Measurements from ENCODE around the gene PAN3. TPM values are rescaled to one million over a fixed set of nuclear protein-coding genes. Genes with fewer than 3 reads are reported as not detected.

The PAN3 gene
- total RNA-seq, 1 experiment from 2014 or later: 32.9 TPM

DNA sequence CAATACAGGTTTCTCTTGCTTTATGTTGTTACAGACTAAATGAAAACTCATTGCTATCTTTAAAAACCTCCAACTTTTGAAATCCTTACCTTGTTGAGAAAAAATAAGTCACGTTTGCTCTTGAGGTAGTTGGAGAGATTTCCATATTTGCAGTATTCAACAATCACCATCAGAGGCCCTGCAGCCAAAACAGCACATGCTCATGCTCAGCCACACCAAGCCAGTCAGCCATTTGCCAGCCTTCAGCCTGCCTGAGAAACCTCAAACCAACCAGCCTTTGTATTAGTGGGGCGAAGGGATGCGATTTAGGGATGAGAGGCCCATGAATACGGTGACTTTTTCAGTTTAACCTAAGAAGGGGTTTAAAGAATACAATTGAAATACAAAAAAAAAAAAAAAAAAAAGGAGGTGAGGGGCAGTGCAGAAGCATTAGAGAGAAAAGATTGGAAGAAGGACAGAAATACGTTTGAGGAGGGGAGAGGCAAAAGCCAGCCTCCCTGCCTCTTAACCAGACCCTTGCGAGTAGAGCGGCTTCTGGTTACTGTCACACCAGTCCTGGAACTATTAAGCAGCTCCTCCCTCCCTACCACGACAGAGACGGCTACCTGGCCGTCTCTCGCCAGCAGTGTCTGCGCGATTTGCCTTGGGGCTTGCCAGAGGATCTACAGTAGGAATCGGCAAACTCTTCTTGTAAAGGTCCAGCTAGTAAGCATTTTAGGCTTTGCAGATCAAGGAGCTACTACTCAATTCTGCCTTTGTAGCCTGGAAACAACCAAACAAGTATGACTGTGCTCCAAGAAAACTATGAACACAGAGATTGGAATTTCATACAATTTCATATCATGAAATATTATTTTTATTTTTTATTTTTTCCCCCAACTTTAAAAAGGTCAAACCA is 189.3 kb downstream of the PAN3 start:
- Mint-ChIP-seq H3K27ac (ENCODE audit: low read depth, unreplicated experiment) (no peak overlapping the region), H3K4me1 (ENCODE audit: insufficient read depth, unreplicated experiment) (no peaks in the 10 kb centered on the region), H3K4me3 (ENCODE audit: unreplicated experiment) (no peak overlapping the region), H3K36me3 (ENCODE audit: insufficient read depth, unreplicated experiment) (no peaks in the 10 kb centered on the region), H3K27me3 (ENCODE audit: insufficient read depth, unreplicated experiment) (no peaks in the 10 kb centered on the region), H3K9me3 (ENCODE audit: unreplicated experiment) (no peaks in the 10 kb centered on the region)
- DNase-seq (ENCODE audit: unreplicated experiment): no peak
- TF ChIP-seq, protein P1, sequence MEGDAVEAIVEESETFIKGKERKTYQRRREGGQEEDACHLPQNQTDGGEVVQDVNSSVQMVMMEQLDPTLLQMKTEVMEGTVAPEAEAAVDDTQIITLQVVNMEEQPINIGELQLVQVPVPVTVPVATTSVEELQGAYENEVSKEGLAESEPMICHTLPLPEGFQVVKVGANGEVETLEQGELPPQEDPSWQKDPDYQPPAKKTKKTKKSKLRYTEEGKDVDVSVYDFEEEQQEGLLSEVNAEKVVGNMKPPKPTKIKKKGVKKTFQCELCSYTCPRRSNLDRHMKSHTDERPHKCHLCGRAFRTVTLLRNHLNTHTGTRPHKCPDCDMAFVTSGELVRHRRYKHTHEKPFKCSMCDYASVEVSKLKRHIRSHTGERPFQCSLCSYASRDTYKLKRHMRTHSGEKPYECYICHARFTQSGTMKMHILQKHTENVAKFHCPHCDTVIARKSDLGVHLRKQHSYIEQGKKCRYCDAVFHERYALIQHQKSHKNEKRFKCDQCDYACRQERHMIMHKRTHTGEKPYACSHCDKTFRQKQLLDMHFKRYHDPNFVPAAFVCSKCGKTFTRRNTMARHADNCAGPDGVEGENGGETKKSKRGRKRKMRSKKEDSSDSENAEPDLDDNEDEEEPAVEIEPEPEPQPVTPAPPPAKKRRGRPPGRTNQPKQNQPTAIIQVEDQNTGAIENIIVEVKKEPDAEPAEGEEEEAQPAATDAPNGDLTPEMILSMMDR (IDR thresholded peaks at IDR 0.05; ENCODE audit: unreplicated experiment): no peak
- POLR2A ChIA-PET: no interaction called here
- intact Hi-C loops (cut with micrococcal nuclease): no loop called here
- CTCF ChIA-PET: interaction anchor here (0.5 to 2.5 kb wide), 2 partner anchors 309 to 515 kb away, joined by 3 to 14 read pairs; no protein-coding TSS in a partner anchor
- no TSS peak for BruUV-seq (replicated peaks)

DNA sequence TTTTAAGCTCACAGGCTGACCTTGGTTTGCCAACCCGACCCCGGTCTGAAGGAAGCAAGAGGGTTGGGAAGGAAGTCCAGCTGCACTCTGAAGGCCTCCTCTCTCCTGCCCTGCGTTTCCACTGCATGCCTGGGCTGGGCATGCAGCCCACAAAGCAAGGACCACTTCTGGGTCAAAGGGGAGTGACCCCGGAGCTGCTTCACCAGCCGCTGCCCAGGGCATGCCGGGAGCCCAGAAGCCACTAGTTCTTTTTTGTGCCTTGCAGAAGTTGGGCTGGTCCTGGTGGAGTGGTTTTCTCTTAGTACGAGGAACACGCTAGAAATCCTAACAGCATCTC is 189.9 kb downstream of the PAN3 start:
- intact Hi-C loops (cut with micrococcal nuclease): no loop called here
- H3K4me3 Mint-ChIP-seq (ENCODE audit: unreplicated experiment): no peak overlapping the region
- DNase-seq (ENCODE audit: unreplicated experiment): no peak
- CTCF ChIA-PET: interaction anchor here (2.5 kb wide), 1 partner anchor 309 kb away, joined by 14 read pairs; no protein-coding TSS in a partner anchor
- POLR2A ChIA-PET: no interaction called here
- no peaks in the 10 kb centered on the region for H3K9me3 Mint-ChIP-seq (ENCODE audit: unreplicated experiment)
- H3K27me3 Mint-ChIP-seq (ENCODE audit: insufficient read depth, unreplicated experiment): no peaks in the 10 kb centered on the region
- BruUV-seq (replicated peaks): no TSS peak
- no peaks in the 10 kb centered on the region for H3K36me3 Mint-ChIP-seq (ENCODE audit: insufficient read depth, unreplicated experiment)
- no peaks in the 10 kb centered on the region for H3K4me1 Mint-ChIP-seq (ENCODE audit: insufficient read depth, unreplicated experiment)
- H3K27ac Mint-ChIP-seq (ENCODE audit: low read depth, unreplicated experiment): no peak overlapping the region
- TF ChIP-seq, protein P1 (IDR thresholded peaks at IDR 0.05; ENCODE audit: unreplicated experiment): no peak

DNA sequence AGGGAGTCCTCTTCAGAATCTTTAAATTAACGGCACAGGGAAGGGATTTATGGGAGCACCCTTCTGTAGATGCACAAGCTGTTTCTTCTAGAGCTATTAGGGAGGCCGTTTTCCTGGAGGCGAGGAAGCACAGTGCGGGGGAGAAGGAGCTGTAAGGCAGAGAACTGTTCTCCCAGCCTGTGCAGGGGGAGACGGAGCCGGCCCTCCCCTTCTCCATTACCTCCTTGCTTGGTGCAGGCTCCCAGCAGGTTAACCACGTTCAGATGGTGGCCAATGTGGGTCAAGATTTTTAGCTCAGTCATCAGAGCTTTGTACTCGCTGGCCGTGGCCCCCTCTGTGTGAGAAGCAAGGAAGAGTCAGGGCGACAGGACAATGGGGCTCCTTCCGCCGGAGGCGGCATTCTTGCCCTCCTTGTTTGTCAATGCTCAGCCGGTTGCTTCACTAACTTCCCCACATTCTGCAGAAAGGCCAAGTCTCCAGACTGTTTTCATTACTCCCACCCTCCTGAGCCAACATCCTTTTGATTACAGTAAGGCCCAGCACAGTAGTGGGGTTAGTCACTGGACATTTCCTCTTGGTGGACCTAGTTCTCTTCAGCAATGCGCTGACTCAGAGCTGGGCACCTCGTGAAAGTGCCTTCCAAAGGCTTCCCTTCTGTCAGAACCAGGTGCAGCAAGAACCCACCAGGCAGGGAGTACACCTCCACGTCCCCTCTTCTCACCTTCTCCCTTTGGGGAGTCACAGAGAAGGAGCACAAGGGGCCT is 191.2 kb downstream of the PAN3 start:
- POLR2A ChIA-PET: no interaction called here
- Mint-ChIP-seq H3K4me3 (ENCODE audit: unreplicated experiment) (no peak overlapping the region), H3K27me3 (ENCODE audit: insufficient read depth, unreplicated experiment) (no peaks in the 10 kb centered on the region), H3K9me3 (ENCODE audit: unreplicated experiment) (no peaks in the 10 kb centered on the region), H3K36me3 (ENCODE audit: insufficient read depth, unreplicated experiment) (no peaks in the 10 kb centered on the region), H3K27ac (ENCODE audit: low read depth, unreplicated experiment) (no peak overlapping the region), H3K4me1 (ENCODE audit: insufficient read depth, unreplicated experiment) (no peaks in the 10 kb centered on the region)
- CTCF ChIA-PET: interaction anchor here (0.7 to 2.5 kb wide), 3 partner anchors 17 to 424 kb away, joined by 3 to 14 read pairs (median 4); no protein-coding TSS in a partner anchor
- intact Hi-C loops (cut with micrococcal nuclease): no loop called here
- peak; percentile 4 for DNase-seq (ENCODE audit: unreplicated experiment)
- BruUV-seq (replicated peaks): no TSS peak
- TF ChIP-seq, protein P1 (IDR thresholded peaks at IDR 0.05; ENCODE audit: unreplicated experiment): no peak

DNA sequence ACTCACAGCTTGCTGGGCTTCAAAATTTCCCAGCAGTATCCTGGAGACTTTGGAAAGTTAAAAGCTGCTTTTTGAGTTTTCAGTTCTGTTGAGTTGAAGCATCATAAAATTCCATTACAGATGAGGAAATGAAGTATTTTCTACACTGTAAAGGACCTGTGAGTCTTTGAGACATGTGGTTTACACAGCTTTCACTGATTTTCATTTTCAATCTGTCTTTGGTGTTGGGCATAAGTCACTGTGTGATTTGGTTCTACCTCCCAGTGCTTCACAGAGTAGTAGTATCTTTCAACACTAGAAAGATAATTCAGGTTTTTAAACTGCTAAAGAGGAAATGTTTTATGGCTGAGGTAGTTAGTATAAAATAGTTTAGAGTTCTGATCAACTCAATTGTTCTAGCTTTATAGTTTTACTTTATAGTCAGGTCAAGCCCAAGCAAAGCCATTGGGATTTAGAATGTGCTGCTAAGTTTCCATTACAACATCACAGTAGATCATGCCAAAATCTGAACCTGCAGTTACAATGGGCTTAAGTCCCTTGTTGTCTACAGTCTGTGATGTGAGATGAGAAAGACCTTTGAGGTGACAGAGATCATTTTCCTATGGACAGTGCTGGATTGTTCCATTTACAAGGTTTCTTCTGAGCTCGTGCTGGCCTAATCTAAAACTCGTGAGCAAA is 195.0 kb downstream of the PAN3 start:
- intact Hi-C loops (cut with micrococcal nuclease): no loop called here
- Mint-ChIP-seq H3K36me3 (ENCODE audit: insufficient read depth, unreplicated experiment) (no peaks in the 10 kb centered on the region), H3K9me3 (ENCODE audit: unreplicated experiment) (no peaks in the 10 kb centered on the region), H3K27ac (ENCODE audit: low read depth, unreplicated experiment) (no peak overlapping the region), H3K4me3 (ENCODE audit: unreplicated experiment) (no peak overlapping the region), H3K27me3 (ENCODE audit: insufficient read depth, unreplicated experiment) (no peaks in the 10 kb centered on the region), H3K4me1 (ENCODE audit: insufficient read depth, unreplicated experiment) (peaks cover 9% of the 10 kb centered on the region)
- BruUV-seq (replicated peaks): no TSS peak
- DNase-seq (ENCODE audit: unreplicated experiment): no peak
- TF ChIP-seq, protein P1 (IDR thresholded peaks at IDR 0.05; ENCODE audit: unreplicated experiment): no peak
- CTCF ChIA-PET: interaction anchor here (0.6 to 2.2 kb wide), 2 partner anchors 9 to 78 kb away, joined by 3 to 11 read pairs; no protein-coding TSS in a partner anchor
- POLR2A ChIA-PET: no interaction called here

Measured in MCF 10A (cell line).